Measurements from ENCODE around the gene TNNI2.

GRCh38 chr11:1826552-1827094 lies 12.2 kb upstream of the TNNI2 start:
- no peak for TF ChIP-seq CTCF (IDR thresholded peaks at IDR 0.05 in 4 of 5, conservative IDR thresholded peaks at IDR 0.05 in 1 of 5)
- no peak for TF ChIP-seq POLR2A (IDR thresholded peaks at IDR 0.05)

Measured in gastrocnemius medialis (tissue), 4 donors.